GM23338 (cell line): ENCODE measurements around the gene GDF11. TPM values are rescaled to one million over a fixed set of nuclear protein-coding genes. Genes with fewer than 3 reads are reported as not detected.

Experiments used
- ATAC-seq: fragments of 200-7000 bp; cut with Tn5 transposase; 3 replicates; pipeline ENCODE4 v1.9.1; 2020
- DNase-seq: peaks from one replicate; pipeline ENCODE4 v3.0.0-alpha.2; 2015; ENCODE audit warnings: low spot score
- H2AFZ ChIP-seq: fragments of 200-600 bp; sonication (generic); 2 replicates; pipeline ENCODE4 v1.8.0; 2016; ENCODE audit warnings: antibody characterized with exemption, mild to moderate bottlenecking, moderate library complexity
- H3F3A ChIP-seq: fragments of 200-600 bp; sonication (generic); replicated peaks from 2 replicates; pipeline ENCODE4 v1.8.0; 2017; ENCODE audit warnings: antibody characterized with exemption, mixed run types, low read depth
- H3K27ac ChIP-seq: fragments of 200-600 bp; sonication (generic); 2 replicates; pipeline ENCODE4 v1.6.1; 2016; ENCODE audit warnings: low read depth
- H3K27me3 ChIP-seq: fragments of 200-600 bp; sonication (generic); 2 replicates; pipeline ENCODE4 v1.8.0; 2016; ENCODE audit warnings: mild to moderate bottlenecking, mixed run types, moderate library complexity; ENCODE audit not compliant: insufficient read depth
- H3K36me3 ChIP-seq: fragments of 200-600 bp; sonication (generic); 2 replicates; pipeline ENCODE4 v1.8.0; 2016; ENCODE audit warnings: mild to moderate bottlenecking; ENCODE audit not compliant: insufficient read depth
- H3K4me1 ChIP-seq: fragments of 200-600 bp; sonication (generic); 2 replicates; pipeline ENCODE4 v1.8.0; 2016; ENCODE audit warnings: mild to moderate bottlenecking, moderate library complexity; ENCODE audit not compliant: insufficient read depth
- H3K4me2 ChIP-seq: fragments of 200-600 bp; sonication (generic); 2 replicates; pipeline ENCODE4 v1.7.1; 2017; ENCODE audit warnings: mixed run types
- H3K4me3 ChIP-seq: fragments of 200-600 bp; sonication (generic); 2 replicates; pipeline ENCODE4 v1.6.1; 2016; ENCODE audit warnings: mixed run types
- H3K79me2 ChIP-seq: fragments of 200-600 bp; sonication (generic); replicated peaks from 2 replicates; pipeline ENCODE4 v1.8.0; 2017; ENCODE audit warnings: mild to moderate bottlenecking; ENCODE audit not compliant: insufficient read depth
- H3K9me2 ChIP-seq: fragments of 200-600 bp; sonication (generic); 2 replicates; pipeline ENCODE4 v1.8.0; 2017; ENCODE audit not compliant: insufficient read depth
- H4K20me1 ChIP-seq: fragments of 200-600 bp; sonication (generic); replicated peaks from 2 replicates; pipeline ENCODE4 v1.8.0; 2017; ENCODE audit warnings: mild to moderate bottlenecking; ENCODE audit not compliant: insufficient read depth
- H3K27ac Mint-ChIP-seq: 2 replicates; pipeline ENCODE4 v1.8.0; 2020; ENCODE audit warnings: inconsistent platforms, mild to moderate bottlenecking, moderate library complexity, mixed read lengths
- H3K27me3 Mint-ChIP-seq: 3 replicates; pipeline ENCODE4 v1.8.0; 2022; ENCODE audit warnings: low read depth, mild to moderate bottlenecking, moderate library complexity, mixed read lengths, inconsistent platforms; ENCODE audit not compliant: insufficient read depth, poor library complexity
- H3K36me3 Mint-ChIP-seq: 3 replicates; pipeline ENCODE4 v1.8.0; 2021; ENCODE audit warnings: low read depth, mild to moderate bottlenecking, inconsistent platforms, moderate library complexity, mixed read lengths
- H3K4me1 Mint-ChIP-seq: 3 replicates; pipeline ENCODE4 v1.8.0; 2020; ENCODE audit warnings: mild to moderate bottlenecking, inconsistent platforms, mixed read lengths
- H3K4me3 Mint-ChIP-seq: 3 replicates; pipeline ENCODE4 v1.8.0; 2021; ENCODE audit warnings: moderate library complexity, mild to moderate bottlenecking, inconsistent platforms, mixed read lengths
- H3K9me3 Mint-ChIP-seq: 3 replicates; pipeline ENCODE4 v1.8.0; 2020; ENCODE audit warnings: moderate library complexity, mild to moderate bottlenecking, inconsistent platforms, mixed read lengths
- CREB1 ChIP-seq: fragments of 250-450 bp; sonication (Bioruptor Pico); IDR thresholded peaks from 2 replicates; pipeline ENCODE4 v1.5.0; 2020; ENCODE audit warnings: low read depth, mild to moderate bottlenecking, moderate library complexity
- EZH2 ChIP-seq: fragments of 200-600 bp; sonication (generic); IDR thresholded peaks from one replicate; pipeline ENCODE4 v1.8.0; 2017; ENCODE audit warnings: antibody characterized with exemption, mild to moderate bottlenecking, low read depth; ENCODE audit not compliant: unreplicated experiment
- EZH2phosphoT487 ChIP-seq: fragments of 200-600 bp; sonication (generic); IDR thresholded peaks from one replicate; pipeline ENCODE4 v1.8.1; 2018; ENCODE audit warnings: antibody characterized with exemption; ENCODE audit not compliant: unreplicated experiment
- JUNB ChIP-seq: IDR thresholded peaks from one replicate; pipeline ENCODE4 v1.6.1; 2016; ENCODE audit warnings: antibody characterized with exemption; ENCODE audit not compliant: unreplicated experiment
- NANOG ChIP-seq: IDR thresholded peaks from 2 replicates; pipeline ENCODE4 v1.6.1; 2016; ENCODE audit warnings: antibody characterized with exemption, borderline replicate concordance
- POLR2AphosphoS5 ChIP-seq: IDR thresholded peaks from 2 replicates; pipeline ENCODE4 v1.6.1; 2016; ENCODE audit warnings: antibody characterized with exemption, low read depth
- STAT1 ChIP-seq: IDR thresholded peaks from one replicate; pipeline ENCODE4 v1.6.1; 2016; ENCODE audit warnings: antibody characterized with exemption; ENCODE audit not compliant: unreplicated experiment
- ZNF114 ChIP-seq: fragments of 250-450 bp; sonication (Bioruptor Pico); IDR thresholded peaks from 2 replicates; pipeline ENCODE4 v1.5.0; 2020; ENCODE audit warnings: mild to moderate bottlenecking, moderate library complexity
- ZNF331 ChIP-seq: fragments of 250-450 bp; sonication (Bioruptor Pico); IDR thresholded peaks from 2 replicates; pipeline ENCODE4 v1.5.0; 2020; ENCODE audit warnings: low read depth, mild to moderate bottlenecking, moderate library complexity
- polyA plus RNA-seq: library from polyadenylated mRNA; unstranded; fragments of >200 nt; fragmentation: Nextera tagmentation; extraction: Ambion mirVana; gene quantifications from 2 replicates; pipeline ENCODE4 v1.2.1, GENCODE V29; 2016
- total RNA-seq: library from RNA; depleted of rRNA; stranded (reverse); fragments of >200 nt; shearing (Covaris generic); gene quantifications from 2 replicates; pipeline ENCODE4 v1.2.3, GENCODE V29; 2014
- TF ChIP-seq, protein P1 (sequence below): IDR thresholded peaks from one replicate; pipeline ENCODE4 v1.6.1; 2018; ENCODE audit warnings: antibody characterized with exemption; ENCODE audit not compliant: unreplicated experiment
- TF ChIP-seq, protein P2 (sequence below): fragments of 250-450 bp; sonication (Bioruptor Pico); IDR thresholded peaks from 2 replicates; pipeline ENCODE4 v1.5.0; 2020; ENCODE audit warnings: mild to moderate bottlenecking, moderate library complexity

The GDF11 gene
- total and polyA plus RNA-seq, 2 experiments from 2014 or later: 3.7 to 12.5 TPM

DNA sequence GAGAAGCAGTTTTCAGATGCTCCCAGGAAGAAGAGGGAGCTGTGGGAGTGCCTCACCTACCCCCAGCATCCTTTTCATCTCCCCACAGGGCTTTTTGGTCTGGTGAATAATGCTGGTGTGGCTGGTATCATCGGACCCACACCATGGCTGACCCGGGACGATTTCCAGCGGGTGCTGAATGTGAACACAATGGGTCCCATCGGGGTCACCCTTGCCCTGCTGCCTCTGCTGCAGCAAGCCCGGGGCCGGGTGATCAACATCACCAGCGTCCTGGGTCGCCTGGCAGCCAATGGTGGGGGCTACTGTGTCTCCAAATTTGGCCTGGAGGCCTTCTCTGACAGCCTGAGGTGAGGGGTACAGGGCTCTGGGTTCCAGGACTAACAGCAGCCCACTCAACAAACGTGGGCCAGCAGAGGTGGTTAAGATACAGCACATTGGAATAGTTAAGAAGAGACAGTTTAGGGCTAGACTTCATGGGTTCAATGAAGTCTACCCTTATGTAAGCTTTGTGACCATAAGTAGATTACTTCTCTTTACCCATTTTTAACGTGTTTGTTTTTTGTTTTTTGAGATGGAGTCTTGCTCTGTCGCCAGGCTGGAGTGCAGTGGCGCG, 21.2 kb upstream of the GDF11 start:
- ATAC-seq (no peak), DNase-seq (no peak)
- Histone ChIP-seq H3K4me1 (peaks cover 30% of the 10 kb centered on the region), H3K4me3 (no peak overlapping the region), H3K9me2 (no peaks in the 10 kb centered on the region), H3F3A (peaks cover 8% of the 10 kb centered on the region; the same call in 1 of the 2 replicates), H3K27ac (no peak overlapping the region), H3K79me2 (peaks cover 9% of the 10 kb centered on the region; the same call in 1 of the 2 replicates), H4K20me1 (0 out of 2 replicates have a peak, but pooled peaks cover 6% of the 10 kb centered on the region), H3K4me2 (no peak overlapping the region), H3K27me3 (no peaks in the 10 kb centered on the region), H3K36me3 (peaks cover 8% of the 10 kb centered on the region; the same call in 1 of the 2 replicates), H2AFZ (no peak overlapping the region)
- TF ChIP-seq EZH2phosphoT487 (no peak), POLR2AphosphoS5 (peak; percentile 7; the same call in 1 of the 2 replicates)
- H3K4me1 Mint-ChIP-seq: peaks cover 43% of the 10 kb centered on the region
- peaks cover 22% of the 10 kb centered on the region for H3K27me3 Mint-ChIP-seq
- H3K4me3 Mint-ChIP-seq: no peak overlapping the region
- H3K36me3 Mint-ChIP-seq: peaks cover 33% of the 10 kb centered on the region
- no peak overlapping the region for H3K27ac Mint-ChIP-seq
- H3K9me3 Mint-ChIP-seq: no peaks in the 10 kb centered on the region

DNA sequence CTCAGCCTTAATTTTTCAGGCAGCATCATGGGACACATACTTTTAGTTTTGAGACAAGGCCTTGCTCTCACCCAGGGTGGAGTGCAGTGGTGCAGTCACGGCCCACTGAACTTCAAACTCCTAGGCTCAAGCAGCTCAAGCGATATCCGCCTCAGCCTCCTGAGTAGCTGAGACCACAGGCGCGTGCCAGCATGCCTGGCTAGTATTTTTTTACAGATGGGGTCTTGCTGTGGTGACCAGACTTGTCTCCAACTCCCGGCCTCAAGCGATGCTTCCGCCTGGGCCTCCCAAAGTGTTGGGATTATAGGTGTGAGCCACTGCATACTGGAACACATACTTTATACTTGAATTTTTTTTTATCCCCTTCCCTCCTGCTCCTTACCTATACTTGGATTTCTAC, 20.0 kb upstream of the GDF11 start:
- Histone ChIP-seq H3K4me1 (peaks cover 27% of the 10 kb centered on the region), H3F3A (peaks cover 8% of the 10 kb centered on the region; the same call in 1 of the 2 replicates), H3K36me3 (peaks cover 8% of the 10 kb centered on the region; the same call in 1 of the 2 replicates), H3K9me2 (no peaks in the 10 kb centered on the region), H3K27me3 (no peaks in the 10 kb centered on the region), H3K27ac (no peak overlapping the region), H4K20me1 (0 out of 2 replicates have a peak, but pooled peaks cover 6% of the 10 kb centered on the region), H3K4me2 (no peak overlapping the region), H3K79me2 (peaks cover 11% of the 10 kb centered on the region), H3K4me3 (no peak overlapping the region), H2AFZ (no peak overlapping the region)
- Mint-ChIP-seq H3K27me3 (peaks cover 16% of the 10 kb centered on the region), H3K27ac (no peak overlapping the region), H3K4me1 (peaks cover 41% of the 10 kb centered on the region), H3K9me3 (no peaks in the 10 kb centered on the region), H3K36me3 (peaks cover 41% of the 10 kb centered on the region), H3K4me3 (no peak overlapping the region)
- DNase-seq (no peak), ATAC-seq (no peak)
- TF ChIP-seq POLR2AphosphoS5: no peak
- no peak for TF ChIP-seq STAT1
- no peak for TF ChIP-seq ZNF331
- no peak for TF ChIP-seq CREB1 (CRISPR knock-in tag)
- TF ChIP-seq, protein P1, sequence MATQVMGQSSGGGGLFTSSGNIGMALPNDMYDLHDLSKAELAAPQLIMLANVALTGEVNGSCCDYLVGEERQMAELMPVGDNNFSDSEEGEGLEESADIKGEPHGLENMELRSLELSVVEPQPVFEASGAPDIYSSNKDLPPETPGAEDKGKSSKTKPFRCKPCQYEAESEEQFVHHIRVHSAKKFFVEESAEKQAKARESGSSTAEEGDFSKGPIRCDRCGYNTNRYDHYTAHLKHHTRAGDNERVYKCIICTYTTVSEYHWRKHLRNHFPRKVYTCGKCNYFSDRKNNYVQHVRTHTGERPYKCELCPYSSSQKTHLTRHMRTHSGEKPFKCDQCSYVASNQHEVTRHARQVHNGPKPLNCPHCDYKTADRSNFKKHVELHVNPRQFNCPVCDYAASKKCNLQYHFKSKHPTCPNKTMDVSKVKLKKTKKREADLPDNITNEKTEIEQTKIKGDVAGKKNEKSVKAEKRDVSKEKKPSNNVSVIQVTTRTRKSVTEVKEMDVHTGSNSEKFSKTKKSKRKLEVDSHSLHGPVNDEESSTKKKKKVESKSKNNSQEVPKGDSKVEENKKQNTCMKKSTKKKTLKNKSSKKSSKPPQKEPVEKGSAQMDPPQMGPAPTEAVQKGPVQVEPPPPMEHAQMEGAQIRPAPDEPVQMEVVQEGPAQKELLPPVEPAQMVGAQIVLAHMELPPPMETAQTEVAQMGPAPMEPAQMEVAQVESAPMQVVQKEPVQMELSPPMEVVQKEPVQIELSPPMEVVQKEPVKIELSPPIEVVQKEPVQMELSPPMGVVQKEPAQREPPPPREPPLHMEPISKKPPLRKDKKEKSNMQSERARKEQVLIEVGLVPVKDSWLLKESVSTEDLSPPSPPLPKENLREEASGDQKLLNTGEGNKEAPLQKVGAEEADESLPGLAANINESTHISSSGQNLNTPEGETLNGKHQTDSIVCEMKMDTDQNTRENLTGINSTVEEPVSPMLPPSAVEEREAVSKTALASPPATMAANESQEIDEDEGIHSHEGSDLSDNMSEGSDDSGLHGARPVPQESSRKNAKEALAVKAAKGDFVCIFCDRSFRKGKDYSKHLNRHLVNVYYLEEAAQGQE: no peak
- no peak for TF ChIP-seq JUNB
- TF ChIP-seq EZH2: no peak
- TF ChIP-seq, protein P2, sequence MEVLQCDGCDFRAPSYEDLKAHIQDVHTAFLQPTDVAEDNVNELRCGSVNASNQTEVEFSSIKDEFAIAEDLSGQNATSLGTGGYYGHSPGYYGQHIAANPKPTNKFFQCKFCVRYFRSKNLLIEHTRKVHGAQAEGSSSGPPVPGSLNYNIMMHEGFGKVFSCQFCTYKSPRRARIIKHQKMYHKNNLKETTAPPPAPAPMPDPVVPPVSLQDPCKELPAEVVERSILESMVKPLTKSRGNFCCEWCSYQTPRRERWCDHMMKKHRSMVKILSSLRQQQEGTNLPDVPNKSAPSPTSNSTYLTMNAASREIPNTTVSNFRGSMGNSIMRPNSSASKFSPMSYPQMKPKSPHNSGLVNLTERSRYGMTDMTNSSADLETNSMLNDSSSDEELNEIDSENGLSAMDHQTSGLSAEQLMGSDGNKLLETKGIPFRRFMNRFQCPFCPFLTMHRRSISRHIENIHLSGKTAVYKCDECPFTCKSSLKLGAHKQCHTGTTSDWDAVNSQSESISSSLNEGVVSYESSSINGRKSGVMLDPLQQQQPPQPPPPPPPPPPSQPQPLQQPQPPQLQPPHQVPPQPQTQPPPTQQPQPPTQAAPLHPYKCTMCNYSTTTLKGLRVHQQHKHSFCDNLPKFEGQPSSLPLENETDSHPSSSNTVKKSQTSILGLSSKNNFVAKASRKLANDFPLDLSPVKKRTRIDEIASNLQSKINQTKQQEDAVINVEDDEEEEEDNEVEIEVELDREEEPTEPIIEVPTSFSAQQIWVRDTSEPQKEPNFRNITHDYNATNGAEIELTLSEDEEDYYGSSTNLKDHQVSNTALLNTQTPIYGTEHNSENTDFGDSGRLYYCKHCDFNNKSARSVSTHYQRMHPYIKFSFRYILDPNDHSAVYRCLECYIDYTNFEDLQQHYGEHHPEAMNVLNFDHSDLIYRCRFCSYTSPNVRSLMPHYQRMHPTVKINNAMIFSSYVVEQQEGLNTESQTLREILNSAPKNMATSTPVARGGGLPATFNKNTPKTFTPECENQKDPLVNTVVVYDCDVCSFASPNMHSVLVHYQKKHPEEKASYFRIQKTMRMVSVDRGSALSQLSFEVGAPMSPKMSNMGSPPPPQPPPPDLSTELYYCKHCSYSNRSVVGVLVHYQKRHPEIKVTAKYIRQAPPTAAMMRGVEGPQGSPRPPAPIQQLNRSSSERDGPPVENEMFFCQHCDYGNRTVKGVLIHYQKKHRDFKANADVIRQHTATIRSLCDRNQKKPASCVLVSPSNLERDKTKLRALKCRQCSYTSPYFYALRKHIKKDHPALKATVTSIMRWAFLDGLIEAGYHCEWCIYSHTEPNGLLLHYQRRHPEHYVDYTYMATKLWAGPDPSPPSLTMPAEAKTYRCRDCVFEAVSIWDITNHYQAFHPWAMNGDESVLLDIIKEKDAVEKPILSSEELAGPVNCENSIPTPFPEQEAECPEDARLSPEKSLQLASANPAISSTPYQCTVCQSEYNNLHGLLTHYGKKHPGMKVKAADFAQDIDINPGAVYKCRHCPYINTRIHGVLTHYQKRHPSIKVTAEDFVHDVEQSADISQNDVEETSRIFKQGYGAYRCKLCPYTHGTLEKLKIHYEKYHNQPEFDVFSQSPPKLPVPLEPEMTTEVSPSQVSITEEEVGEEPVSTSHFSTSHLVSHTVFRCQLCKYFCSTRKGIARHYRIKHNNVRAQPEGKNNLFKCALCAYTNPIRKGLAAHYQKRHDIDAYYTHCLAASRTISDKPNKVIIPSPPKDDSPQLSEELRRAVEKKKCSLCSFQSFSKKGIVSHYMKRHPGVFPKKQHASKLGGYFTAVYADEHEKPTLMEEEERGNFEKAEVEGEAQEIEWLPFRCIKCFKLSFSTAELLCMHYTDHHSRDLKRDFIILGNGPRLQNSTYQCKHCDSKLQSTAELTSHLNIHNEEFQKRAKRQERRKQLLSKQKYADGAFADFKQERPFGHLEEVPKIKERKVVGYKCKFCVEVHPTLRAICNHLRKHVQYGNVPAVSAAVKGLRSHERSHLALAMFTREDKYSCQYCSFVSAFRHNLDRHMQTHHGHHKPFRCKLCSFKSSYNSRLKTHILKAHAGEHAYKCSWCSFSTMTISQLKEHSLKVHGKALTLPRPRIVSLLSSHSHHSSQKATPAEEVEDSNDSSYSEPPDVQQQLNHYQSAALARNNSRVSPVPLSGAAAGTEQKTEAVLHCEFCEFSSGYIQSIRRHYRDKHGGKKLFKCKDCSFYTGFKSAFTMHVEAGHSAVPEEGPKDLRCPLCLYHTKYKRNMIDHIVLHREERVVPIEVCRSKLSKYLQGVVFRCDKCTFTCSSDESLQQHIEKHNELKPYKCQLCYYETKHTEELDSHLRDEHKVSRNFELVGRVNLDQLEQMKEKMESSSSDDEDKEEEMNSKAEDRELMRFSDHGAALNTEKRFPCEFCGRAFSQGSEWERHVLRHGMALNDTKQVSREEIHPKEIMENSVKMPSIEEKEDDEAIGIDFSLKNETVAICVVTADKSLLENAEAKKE (CRISPR knock-in tag): no peak
- TF ChIP-seq ZNF114: no peak
- no peak for TF ChIP-seq EZH2phosphoT487
- no peak for TF ChIP-seq NANOG
